Fibroblast of lung (primary cell): ENCODE results near the gene TRIM8.

Source experiments
- EZH2 ChIP-seq: IDR thresholded peaks from 2 replicates; pipeline ENCODE4 v1.5.1; 2012; ENCODE audit warnings: low read length, control low read depth, mild to moderate bottlenecking; ENCODE audit errors: missing control alignments
- TF ChIP-seq, protein P1 (sequence below), 2 donors: IDR thresholded peaks in 1 of 2; conservative IDR thresholded peaks in 1 of 2; 1 replicate in 1 of 2; 2 replicates in 1 of 2; pipeline ENCODE4 v1.5.1; 2011 to 2012; ENCODE audit warnings: low read length in 2 of 2, control low read depth in 1 of 2, inconsistent platforms in 1 of 2, low read depth in 1 of 2, mild to moderate bottlenecking in 1 of 2

DNA sequence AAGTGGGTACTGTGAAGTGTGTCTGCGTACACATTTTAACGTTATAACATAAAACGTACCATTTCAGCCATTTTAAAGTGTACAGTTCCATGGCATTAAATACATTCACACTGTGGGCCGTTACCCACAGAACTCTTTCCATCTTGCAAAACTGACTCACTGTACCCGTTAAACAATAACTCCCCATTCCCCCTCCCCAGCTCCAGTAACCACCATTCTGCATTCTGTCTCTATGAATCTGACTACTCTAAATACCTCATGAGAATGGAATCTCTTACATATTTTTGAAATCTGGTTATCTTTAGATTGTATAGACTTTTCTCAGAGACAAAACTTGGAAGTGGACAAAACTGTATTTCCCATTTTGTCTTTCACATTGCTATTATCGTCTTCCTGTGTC is 60.6 kb downstream of the TRIM8 start:
- TF ChIP-seq, protein P1, sequence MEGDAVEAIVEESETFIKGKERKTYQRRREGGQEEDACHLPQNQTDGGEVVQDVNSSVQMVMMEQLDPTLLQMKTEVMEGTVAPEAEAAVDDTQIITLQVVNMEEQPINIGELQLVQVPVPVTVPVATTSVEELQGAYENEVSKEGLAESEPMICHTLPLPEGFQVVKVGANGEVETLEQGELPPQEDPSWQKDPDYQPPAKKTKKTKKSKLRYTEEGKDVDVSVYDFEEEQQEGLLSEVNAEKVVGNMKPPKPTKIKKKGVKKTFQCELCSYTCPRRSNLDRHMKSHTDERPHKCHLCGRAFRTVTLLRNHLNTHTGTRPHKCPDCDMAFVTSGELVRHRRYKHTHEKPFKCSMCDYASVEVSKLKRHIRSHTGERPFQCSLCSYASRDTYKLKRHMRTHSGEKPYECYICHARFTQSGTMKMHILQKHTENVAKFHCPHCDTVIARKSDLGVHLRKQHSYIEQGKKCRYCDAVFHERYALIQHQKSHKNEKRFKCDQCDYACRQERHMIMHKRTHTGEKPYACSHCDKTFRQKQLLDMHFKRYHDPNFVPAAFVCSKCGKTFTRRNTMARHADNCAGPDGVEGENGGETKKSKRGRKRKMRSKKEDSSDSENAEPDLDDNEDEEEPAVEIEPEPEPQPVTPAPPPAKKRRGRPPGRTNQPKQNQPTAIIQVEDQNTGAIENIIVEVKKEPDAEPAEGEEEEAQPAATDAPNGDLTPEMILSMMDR (conservative IDR thresholded peaks at IDR 0.05 in 1 of 2, IDR thresholded peaks at IDR 0.05 in 1 of 2; ENCODE audit: low read depth in 1 of 2, low read length in 2 of 2), result no peak
- no peak for TF ChIP-seq EZH2
